Esophagus squamous epithelium (tissue), 4 donors: Measurements from ENCODE around the gene PUS10.
"Not testable (repeated sequence)": the region's sequence is repeated elsewhere in the genome, so short reads cannot be mapped to it uniquely, and the experiment has no call there.

Experiments
- POLR2A ChIP-seq, 4 donors: fragments of 450-650 bp; IDR thresholded peaks; one replicate each; pipeline ENCODE4 v1.6.1; 2017; ENCODE audit warnings: antibody characterized with exemption in 4 of 4, mild to moderate bottlenecking in 4 of 4, moderate library complexity in 3 of 4
- TF ChIP-seq, protein P1 (sequence below), 6 experiments: fragments of 450-650 bp in 4 of 6; fragments of 200-600 bp in 2 of 6; sonication (generic) in 2 of 6; IDR thresholded peaks; one replicate each; pipeline ENCODE4 v1.5.1; 2016 to 2019; ENCODE audit warnings: antibody characterized with exemption in 6 of 6, mild to moderate bottlenecking in 4 of 6, moderate library complexity in 4 of 6

DNA sequence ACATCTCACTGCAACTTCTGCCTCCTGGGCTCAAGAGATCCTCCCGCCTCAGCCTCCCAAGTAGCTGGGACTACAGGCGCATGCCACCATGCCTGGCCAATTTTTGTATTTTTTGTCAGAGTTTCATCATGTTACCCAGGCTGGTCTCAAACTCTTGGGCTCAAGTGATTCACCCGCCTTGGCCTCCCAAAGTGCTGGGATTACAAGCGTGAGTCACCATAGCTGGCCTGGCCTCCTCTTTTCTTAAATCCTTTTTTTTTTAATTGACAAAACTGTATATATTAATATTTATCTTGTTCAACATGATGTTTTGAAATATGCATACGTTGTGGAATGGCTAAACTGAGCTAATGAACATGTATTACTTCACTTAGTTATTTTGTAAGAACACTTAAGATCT lies 86.0 kb downstream of the PUS10 start:
- TF ChIP-seq, protein P1, sequence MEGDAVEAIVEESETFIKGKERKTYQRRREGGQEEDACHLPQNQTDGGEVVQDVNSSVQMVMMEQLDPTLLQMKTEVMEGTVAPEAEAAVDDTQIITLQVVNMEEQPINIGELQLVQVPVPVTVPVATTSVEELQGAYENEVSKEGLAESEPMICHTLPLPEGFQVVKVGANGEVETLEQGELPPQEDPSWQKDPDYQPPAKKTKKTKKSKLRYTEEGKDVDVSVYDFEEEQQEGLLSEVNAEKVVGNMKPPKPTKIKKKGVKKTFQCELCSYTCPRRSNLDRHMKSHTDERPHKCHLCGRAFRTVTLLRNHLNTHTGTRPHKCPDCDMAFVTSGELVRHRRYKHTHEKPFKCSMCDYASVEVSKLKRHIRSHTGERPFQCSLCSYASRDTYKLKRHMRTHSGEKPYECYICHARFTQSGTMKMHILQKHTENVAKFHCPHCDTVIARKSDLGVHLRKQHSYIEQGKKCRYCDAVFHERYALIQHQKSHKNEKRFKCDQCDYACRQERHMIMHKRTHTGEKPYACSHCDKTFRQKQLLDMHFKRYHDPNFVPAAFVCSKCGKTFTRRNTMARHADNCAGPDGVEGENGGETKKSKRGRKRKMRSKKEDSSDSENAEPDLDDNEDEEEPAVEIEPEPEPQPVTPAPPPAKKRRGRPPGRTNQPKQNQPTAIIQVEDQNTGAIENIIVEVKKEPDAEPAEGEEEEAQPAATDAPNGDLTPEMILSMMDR (IDR thresholded peaks at IDR 0.05), result not testable (repeated sequence)
- TF ChIP-seq POLR2A (IDR thresholded peaks at IDR 0.05), result not testable (repeated sequence)
